GM12878 (cell line): ENCODE results near the gene AFG1L. TPM values are rescaled to one million over a fixed set of nuclear protein-coding genes. Genes with fewer than 3 reads are reported as not detected.

Source experiments
- ATAC-seq: fragments of 200-7000 bp; cut with Tn5 transposase; 3 replicates; pipeline ENCODE4 v1.9.1; 2020; ENCODE audit warnings: mild to moderate bottlenecking, moderate library complexity
- BruUV-seq: library from RNA; stranded (reverse); fragments of 400-500 nt; replicated peaks from 2 replicates; lab custom pipeline; 2021; lab: Mats Ljungman, UMichigan
- CTCF ChIA-PET: fragments of 300-600 bp; sonication (Branson Sonifier 250); formaldehyde crosslinking; extraction: SDS; loops from one replicate; lab custom pipeline; 2021; ENCODE audit warnings: inconsistent platforms; lab: Yijun Ruan, JAX
- POLR2A ChIA-PET: fragments of 350-600 bp; formaldehyde crosslinking; extraction: SDS; loops from one replicate; lab custom pipeline; 2021; ENCODE audit warnings: inconsistent platforms; lab: Charles Lee
- RAD21 ChIA-PET: fragments of 300-600 bp; sonication (Branson Sonifier 250); formaldehyde crosslinking; loops from one replicate; lab custom pipeline; 2023; ENCODE audit warnings: antibody characterized with exemption; ENCODE audit not compliant: unreplicated experiment; lab: Charles Lee
- SMC1A ChIA-PET: fragments of 300-600 bp; sonication (Branson Sonifier 250); formaldehyde crosslinking; loops from one replicate; lab custom pipeline; 2023; ENCODE audit not compliant: unreplicated experiment, uncharacterized antibody; lab: Charles Lee
- DNase-seq: peaks from one replicate; pipeline ENCODE4 v3.0.0-alpha.2; 2011; ENCODE audit warnings: low read depth, low spot score
- FAIRE-seq: peaks from 3 replicates; lab custom pipeline; 2011; peaks lifted over from hg19 to GRCh38; lab: Jason Lieb, UNC
- H2AFZ ChIP-seq: 2 replicates; pipeline ENCODE4 v1.6.0; 2011; ENCODE audit warnings: low read depth, low read length, control low read depth; ENCODE audit not compliant: control insufficient read depth
- H3K27ac ChIP-seq: 2 replicates; pipeline ENCODE4 v1.5.1; 2011; ENCODE audit warnings: control low read depth; ENCODE audit not compliant: control insufficient read depth, insufficient read depth
- H3K27me3 ChIP-seq, 2 experiments: replicated peaks in 1 of 2; 2 replicates each; pipeline versions ENCODE4 v1.6.0 to v1.6.1; 2011; ENCODE audit warnings: low read length in 1 of 2; ENCODE audit not compliant: control insufficient read depth in 2 of 2, insufficient read depth in 2 of 2
- H3K36me3 ChIP-seq, 2 experiments: 2 replicates each; pipeline ENCODE4 v1.5.1; 2011; ENCODE audit warnings: low read length in 1 of 2; ENCODE audit not compliant: control insufficient read depth in 2 of 2, insufficient read depth in 2 of 2
- H3K4me1 ChIP-seq: 2 replicates; pipeline ENCODE4 v1.6.1; 2011; ENCODE audit warnings: mild to moderate bottlenecking, low read length, moderate library complexity, mixed read lengths; ENCODE audit not compliant: control insufficient read depth, insufficient read depth
- H3K4me2 ChIP-seq: 2 replicates; pipeline ENCODE4 v1.6.0; 2011; ENCODE audit warnings: control low read depth; ENCODE audit not compliant: control insufficient read depth, insufficient read depth
- H3K4me3 ChIP-seq: fragments of 200-600 bp; sonication (generic); 2 replicates; pipeline ENCODE4 v1.5.1; 2016
- H3K79me2 ChIP-seq: 2 replicates; pipeline ENCODE4 v1.6.0; 2011; ENCODE audit warnings: low read length; ENCODE audit not compliant: control insufficient read depth, insufficient read depth
- H3K9ac ChIP-seq: 2 replicates; pipeline ENCODE4 v1.8.0; 2011; ENCODE audit warnings: low read length, control low read depth, mixed read lengths; ENCODE audit not compliant: control insufficient read depth, insufficient read depth
- H3K9me3 ChIP-seq: replicated peaks from 3 replicates; pipeline ENCODE4 v1.5.1; 2011; ENCODE audit warnings: mild to moderate bottlenecking, low read length; ENCODE audit not compliant: control insufficient read depth, insufficient read depth
- H4K20me1 ChIP-seq: 2 replicates; pipeline ENCODE4 v1.6.0; 2011; ENCODE audit not compliant: control insufficient read depth, insufficient read depth
- CREB1 ChIP-seq: IDR thresholded peaks from 2 replicates; pipeline ENCODE4 v1.6.1; 2012; ENCODE audit warnings: low read depth, mild to moderate bottlenecking, inconsistent platforms
- ETV6 ChIP-seq, 2 experiments: fragments of 450-650 bp in 1 of 2; IDR thresholded peaks in 1 of 2; conservative IDR thresholded peaks in 1 of 2; 2 replicates each; pipeline ENCODE4 v1.6.1; 2014; ENCODE audit warnings: antibody characterized with exemption in 1 of 2, borderline replicate concordance in 1 of 2, low read depth in 1 of 2, mild to moderate bottlenecking in 1 of 2, moderate library complexity in 1 of 2
- EZH2 ChIP-seq: IDR thresholded peaks from 2 replicates; pipeline ENCODE4 v1.6.1; 2012; ENCODE audit warnings: low read depth, mild to moderate bottlenecking, control low read depth, inconsistent platforms, low read length, borderline replicate concordance; ENCODE audit not compliant: control insufficient read depth
- FOXK2 ChIP-seq: fragments of 450-650 bp; IDR thresholded peaks from 2 replicates; pipeline ENCODE4 v1.6.1; 2017; ENCODE audit warnings: mild to moderate bottlenecking, moderate library complexity
- IRF4 ChIP-seq: IDR thresholded peaks from 2 replicates; pipeline ENCODE4 v1.6.1; 2011; ENCODE audit warnings: low read depth, low read length
- SREBF2 ChIP-seq: IDR thresholded peaks from 2 replicates; pipeline ENCODE4 v1.6.1; 2012; ENCODE audit warnings: mild to moderate bottlenecking, low read length
- ZZZ3 ChIP-seq: IDR thresholded peaks from 2 replicates; pipeline ENCODE4 v1.6.1; 2011; ENCODE audit warnings: low read depth; ENCODE audit not compliant: control insufficient read depth, insufficient read length
- WGBS: methylation state at CpG from one replicate; pipeline ENCODE4 v1.1.6; 2016; ENCODE audit warnings: low lambda C conversion rate; ENCODE audit not compliant: insufficient replicate concordance, insufficient coverage; ENCODE audit errors: missing lambda C conversion rate; 5-methylcytosine and 5-hydroxymethylcytosine counted together
- in situ Hi-C: fragments of 300-500 bp; cut with MboI; formaldehyde crosslinking; loops from 9 replicates; pipeline ENCODE4 v1.14.3; 2018; ENCODE audit warnings: mixed read lengths
- intact Hi-C: fragments of 100-400 bp; cut with micrococcal nuclease; formaldehyde crosslinking; loops from one replicate; pipeline ENCODE4 v1.14.2; 2022; ENCODE audit not compliant: unreplicated experiment
- polyA plus RNA-seq, 11 experiments: library from polyadenylated mRNA; depleted of rRNA in 4 of 11; unstranded in 6 of 11; stranded (reverse) in 5 of 11; fragments of >200 nt; fragmentation: Nextera tagmentation in 4 of 11; fragmentation: Illumina TruSeq in 1 of 11; extraction: Ambion mirVana in 4 of 11; extraction: Trizol in 1 of 11; gene quantifications; 1 replicate in 1 of 11; 2 replicates in 10 of 11; pipeline versions ENCODE4 v1.2.1 to v1.2.3, GENCODE V29; 2011 to 2016; ENCODE audit warnings: inconsistent platforms in 2 of 11, missing spikeins in 2 of 11, low read depth in 1 of 11
- total RNA-seq, 4 experiments: library from RNA; depleted of rRNA in 3 of 4; stranded (reverse); fragments of >200 nt in 3 of 4; fragmentation: Illumina TruSeq in 1 of 4; extraction: Trizol in 1 of 4; gene quantifications; 2 replicates each; pipeline versions ENCODE4 v1.2.1 to v1.2.3, GENCODE V29; 2013 to 2021
- TF ChIP-seq, protein P1 (sequence below): IDR thresholded peaks from 2 replicates; pipeline ENCODE4 v1.6.1; 2011; ENCODE audit warnings: mild to moderate bottlenecking, low read depth, low read length, moderate library complexity; ENCODE audit not compliant: insufficient replicate concordance
- TF ChIP-seq, protein P2 (sequence below): fragments of 450-650 bp; IDR thresholded peaks from 2 replicates; pipeline ENCODE4 v1.6.1; 2017; ENCODE audit warnings: antibody characterized with exemption, mild to moderate bottlenecking, moderate library complexity
- TF ChIP-seq, protein P3 (sequence below): fragments of 450-650 bp; IDR thresholded peaks from 2 replicates; pipeline ENCODE4 v1.6.1; 2017; ENCODE audit warnings: low read depth, mild to moderate bottlenecking, moderate library complexity
- TF ChIP-seq, protein P4 (sequence below): fragments of 450-650 bp; IDR thresholded peaks from 2 replicates; pipeline ENCODE4 v1.6.1; 2016; ENCODE audit warnings: mild to moderate bottlenecking

Gene AFG1L
- total and polyA plus RNA-seq, 10 of the 15 experiments (the other 5 are each of a cell fraction or from before 2014, with no cell fraction given) = 2.3 to 9.0 (median 4.3) TPM

DNA sequence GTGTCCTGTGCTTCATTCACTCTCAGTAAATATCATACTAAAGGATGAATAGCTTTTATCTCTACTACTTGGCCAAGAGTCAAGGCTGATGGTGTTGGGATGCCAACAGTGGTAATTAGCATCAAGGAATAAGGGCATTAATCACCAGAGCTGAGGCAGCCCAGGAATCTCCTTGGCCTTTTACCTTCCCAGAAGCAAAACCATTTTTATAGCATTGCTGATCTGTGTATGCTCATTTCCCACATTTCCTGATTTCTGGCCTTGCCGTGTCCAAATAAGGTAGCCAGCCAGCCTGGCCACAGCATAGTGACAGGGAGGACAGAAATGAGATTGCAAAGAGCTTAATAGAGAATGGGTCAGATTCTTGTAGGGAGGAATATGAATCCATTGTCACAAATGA lies 189.2 kb downstream of the AFG1L start:
- in situ Hi-C loops (no loop called here), intact Hi-C loops (no loop called here)
- Histone ChIP-seq H3K36me3 (no peaks in the 10 kb centered on the region), H3K9me3 (no peaks in the 10 kb centered on the region; the same call in 2 of the 3 replicates), H2AFZ (no peak overlapping the region), H3K4me2 (no peak overlapping the region), H3K9ac (no peak overlapping the region), H3K27me3 (no peaks in the 10 kb centered on the region), H3K79me2 (no peaks in the 10 kb centered on the region), H3K27ac (no peak overlapping the region), H3K4me3 (no peak overlapping the region), H4K20me1 (no peaks in the 10 kb centered on the region), H3K4me1 (no peaks in the 10 kb centered on the region)
- FAIRE-seq = no peak
- POLR2A ChIA-PET = no interaction called here
- RAD21 ChIA-PET = no interaction called here
- TF ChIP-seq, protein P1, sequence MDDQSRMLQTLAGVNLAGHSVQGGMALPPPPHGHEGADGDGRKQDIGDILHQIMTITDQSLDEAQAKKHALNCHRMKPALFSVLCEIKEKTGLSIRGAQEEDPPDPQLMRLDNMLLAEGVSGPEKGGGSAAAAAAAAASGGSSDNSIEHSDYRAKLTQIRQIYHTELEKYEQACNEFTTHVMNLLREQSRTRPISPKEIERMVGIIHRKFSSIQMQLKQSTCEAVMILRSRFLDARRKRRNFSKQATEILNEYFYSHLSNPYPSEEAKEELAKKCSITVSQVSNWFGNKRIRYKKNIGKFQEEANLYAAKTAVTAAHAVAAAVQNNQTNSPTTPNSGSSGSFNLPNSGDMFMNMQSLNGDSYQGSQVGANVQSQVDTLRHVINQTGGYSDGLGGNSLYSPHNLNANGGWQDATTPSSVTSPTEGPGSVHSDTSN = no peak
- TF ChIP-seq, protein P2, sequence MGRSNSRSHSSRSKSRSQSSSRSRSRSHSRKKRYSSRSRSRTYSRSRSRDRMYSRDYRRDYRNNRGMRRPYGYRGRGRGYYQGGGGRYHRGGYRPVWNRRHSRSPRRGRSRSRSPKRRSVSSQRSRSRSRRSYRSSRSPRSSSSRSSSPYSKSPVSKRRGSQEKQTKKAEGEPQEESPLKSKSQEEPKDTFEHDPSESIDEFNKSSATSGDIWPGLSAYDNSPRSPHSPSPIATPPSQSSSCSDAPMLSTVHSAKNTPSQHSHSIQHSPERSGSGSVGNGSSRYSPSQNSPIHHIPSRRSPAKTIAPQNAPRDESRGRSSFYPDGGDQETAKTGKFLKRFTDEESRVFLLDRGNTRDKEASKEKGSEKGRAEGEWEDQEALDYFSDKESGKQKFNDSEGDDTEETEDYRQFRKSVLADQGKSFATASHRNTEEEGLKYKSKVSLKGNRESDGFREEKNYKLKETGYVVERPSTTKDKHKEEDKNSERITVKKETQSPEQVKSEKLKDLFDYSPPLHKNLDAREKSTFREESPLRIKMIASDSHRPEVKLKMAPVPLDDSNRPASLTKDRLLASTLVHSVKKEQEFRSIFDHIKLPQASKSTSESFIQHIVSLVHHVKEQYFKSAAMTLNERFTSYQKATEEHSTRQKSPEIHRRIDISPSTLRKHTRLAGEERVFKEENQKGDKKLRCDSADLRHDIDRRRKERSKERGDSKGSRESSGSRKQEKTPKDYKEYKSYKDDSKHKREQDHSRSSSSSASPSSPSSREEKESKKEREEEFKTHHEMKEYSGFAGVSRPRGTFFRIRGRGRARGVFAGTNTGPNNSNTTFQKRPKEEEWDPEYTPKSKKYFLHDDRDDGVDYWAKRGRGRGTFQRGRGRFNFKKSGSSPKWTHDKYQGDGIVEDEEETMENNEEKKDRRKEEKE = no peak
- TF ChIP-seq CREB1 (no peak), SREBF2 (no peak), FOXK2 (no peak), ETV6 (conservative IDR thresholded peaks at IDR 0.05 in 1 of 2, IDR thresholded peaks at IDR 0.05 in 1 of 2; ENCODE audit: borderline replicate concordance in 1 of 2, low read depth in 1 of 2) (no peak), EZH2 (no peak), IRF4 (no peak), ZZZ3 (no peak)
- TF ChIP-seq, protein P3, sequence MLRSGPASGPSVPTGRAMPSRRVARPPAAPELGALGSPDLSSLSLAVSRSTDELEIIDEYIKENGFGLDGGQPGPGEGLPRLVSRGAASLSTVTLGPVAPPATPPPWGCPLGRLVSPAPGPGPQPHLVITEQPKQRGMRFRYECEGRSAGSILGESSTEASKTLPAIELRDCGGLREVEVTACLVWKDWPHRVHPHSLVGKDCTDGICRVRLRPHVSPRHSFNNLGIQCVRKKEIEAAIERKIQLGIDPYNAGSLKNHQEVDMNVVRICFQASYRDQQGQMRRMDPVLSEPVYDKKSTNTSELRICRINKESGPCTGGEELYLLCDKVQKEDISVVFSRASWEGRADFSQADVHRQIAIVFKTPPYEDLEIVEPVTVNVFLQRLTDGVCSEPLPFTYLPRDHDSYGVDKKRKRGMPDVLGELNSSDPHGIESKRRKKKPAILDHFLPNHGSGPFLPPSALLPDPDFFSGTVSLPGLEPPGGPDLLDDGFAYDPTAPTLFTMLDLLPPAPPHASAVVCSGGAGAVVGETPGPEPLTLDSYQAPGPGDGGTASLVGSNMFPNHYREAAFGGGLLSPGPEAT = no peak
- TF ChIP-seq, protein P4, sequence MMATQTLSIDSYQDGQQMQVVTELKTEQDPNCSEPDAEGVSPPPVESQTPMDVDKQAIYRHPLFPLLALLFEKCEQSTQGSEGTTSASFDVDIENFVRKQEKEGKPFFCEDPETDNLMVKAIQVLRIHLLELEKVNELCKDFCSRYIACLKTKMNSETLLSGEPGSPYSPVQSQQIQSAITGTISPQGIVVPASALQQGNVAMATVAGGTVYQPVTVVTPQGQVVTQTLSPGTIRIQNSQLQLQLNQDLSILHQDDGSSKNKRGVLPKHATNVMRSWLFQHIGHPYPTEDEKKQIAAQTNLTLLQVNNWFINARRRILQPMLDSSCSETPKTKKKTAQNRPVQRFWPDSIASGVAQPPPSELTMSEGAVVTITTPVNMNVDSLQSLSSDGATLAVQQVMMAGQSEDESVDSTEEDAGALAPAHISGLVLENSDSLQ = no peak
- SMC1A ChIA-PET = interaction anchor here (0.9 kb wide), 1 partner anchor 8 kb away, joined by 5 read pairs; no protein-coding TSS in a partner anchor
- WGBS = 94% methylated on average over 1 of the region's 1 CpG
- ATAC-seq = no peak
- CTCF ChIA-PET = interaction anchor here (0.8 to 3.3 kb wide), 2 partner anchors 9 to 13 kb away, joined by 3 to 13 read pairs; no protein-coding TSS in a partner anchor
- no peak for DNase-seq
- no TSS peak for BruUV-seq
